Lower leg skin (tissue), 4 donors: ENCODE data around the gene DNAH11. TPM values are rescaled to one million over a fixed set of nuclear protein-coding genes. Genes with fewer than 3 reads are reported as not detected.

ENCODE experiments used
- DNase-seq, 2 donors: peaks; one replicate each; pipeline ENCODE4 v3.0.0-alpha.2; 2019; ENCODE audit warnings: low spot score in 2 of 2
- H3K4me3 ChIP-seq: fragments of 200-600 bp; sonication (generic); 2 replicates; pipeline ENCODE4 v1.5.1; 2017; ENCODE audit warnings: mild to moderate bottlenecking, low read depth; ENCODE audit not compliant: poor library complexity, severe bottlenecking
- CTCF ChIP-seq, 3 donors: fragments of 450-650 bp; IDR thresholded peaks; one replicate each; pipeline ENCODE4 v1.5.1; 2016; ENCODE audit warnings: antibody characterized with exemption in 3 of 3, mild to moderate bottlenecking in 3 of 3, moderate library complexity in 2 of 3
- POLR2A ChIP-seq, 2 donors: fragments of 450-650 bp; IDR thresholded peaks; one replicate each; pipeline ENCODE4 v1.6.1; 2016 to 2017; ENCODE audit warnings: antibody characterized with exemption in 2 of 2, mild to moderate bottlenecking in 1 of 2, moderate library complexity in 1 of 2
- WGBS, 2 donors: methylation state at CpG; one replicate each; pipeline ENCODE4 v1.1.5; 2018; 5-methylcytosine and 5-hydroxymethylcytosine counted together
- intact Hi-C: fragments of 100-400 bp; cut with DNase I; formaldehyde crosslinking; loops from one replicate; pipeline ENCODE4 v1.15.0; 2023; ENCODE audit warnings: low total_unique reads
- total RNA-seq, 4 donors: library from RNA; depleted of rRNA; stranded (reverse); fragments of >200 nt; gene quantifications; one replicate each; pipeline ENCODE4 v1.1.0, GENCODE V29; 2016

DNAH11 gene
- total RNA-seq, 4 donors from 2014 or later, result 0.88 to 10.0 (median 4.1) TPM

DNA sequence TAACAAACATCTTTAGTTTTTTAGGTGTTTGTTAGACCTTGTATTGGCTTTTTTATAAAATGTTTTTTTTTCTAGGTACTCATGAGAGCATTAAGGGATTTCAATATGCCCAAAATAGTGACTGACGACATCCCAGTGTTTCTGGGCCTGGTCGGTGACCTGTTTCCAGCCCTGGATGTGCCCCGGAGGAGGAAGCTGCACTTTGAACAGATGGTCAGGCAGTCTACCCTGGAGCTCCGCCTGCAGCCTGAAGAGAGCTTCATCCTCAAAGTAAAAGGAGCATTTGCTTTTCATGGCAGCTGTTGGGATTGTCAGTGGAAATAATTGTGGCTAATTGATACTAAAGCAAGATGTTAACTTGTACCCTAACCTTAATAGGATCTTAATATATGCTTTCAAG, 161.5 kb downstream of the DNAH11 start:
- TF ChIP-seq POLR2A (IDR thresholded peaks at IDR 0.05), result no peak
- TF ChIP-seq CTCF (IDR thresholded peaks at IDR 0.05), result no peak
- DNase-seq, result no peak
- intact Hi-C loops, result no loop called here
- H3K4me3 ChIP-seq, result no peak overlapping the region
- WGBS, 2 donors, result 70 to 76% methylated on average over 4 of the region's 4 CpGs

GRCh38 chr7:21706131-21706530, 163.3 kb downstream of the DNAH11 start:
- TF ChIP-seq CTCF (IDR thresholded peaks at IDR 0.05), result no peak
- no peak for TF ChIP-seq POLR2A (IDR thresholded peaks at IDR 0.05)
- intact Hi-C loops, result no loop called here
- 92% methylated on average over 3 of the region's 3 CpGs for WGBS, 2 donors
- no peak overlapping the region for H3K4me3 ChIP-seq
- no peak for DNase-seq

GRCh38 chr7:21707566-21707965, 164.7 kb downstream of the DNAH11 start:
- WGBS, 2 donors, result 79 to 81% methylated on average over 7 of the region's 7 CpGs
- intact Hi-C loops, result no loop called here
- no peak overlapping the region for H3K4me3 ChIP-seq
- no peak for DNase-seq
- TF ChIP-seq CTCF (IDR thresholded peaks at IDR 0.05), result no peak
- no peak for TF ChIP-seq POLR2A (IDR thresholded peaks at IDR 0.05)

DNA sequence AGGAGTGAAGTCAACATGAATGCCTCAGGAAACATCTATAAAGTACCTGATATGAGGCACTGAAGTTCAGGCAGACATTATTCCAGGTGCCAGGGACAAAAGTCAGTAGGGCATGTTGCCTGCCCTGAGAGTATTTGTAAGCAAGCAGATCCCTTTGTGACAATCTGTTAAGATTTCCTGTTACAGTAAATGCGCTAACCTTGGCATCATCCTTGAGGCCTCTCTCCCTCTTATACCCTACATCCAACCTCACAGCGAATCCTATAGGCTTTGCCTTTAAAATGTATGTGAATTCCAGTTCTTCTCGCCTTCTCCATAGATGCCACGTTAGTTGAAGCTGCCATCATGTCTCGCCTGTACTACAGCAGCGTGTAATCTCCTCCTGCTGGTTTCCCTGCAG, 165.3 kb downstream of the DNAH11 start:
- WGBS, 2 donors, result 78 to 92% methylated on average over 6 of the region's 6 CpGs
- no peak for DNase-seq
- intact Hi-C loops, result no loop called here
- TF ChIP-seq POLR2A (IDR thresholded peaks at IDR 0.05) (no peak), CTCF (IDR thresholded peaks at IDR 0.05) (no peak)
- no peak overlapping the region for H3K4me3 ChIP-seq

GRCh38 chr7:21717323-21717722, 174.5 kb downstream of the DNAH11 start:
- H3K4me3 ChIP-seq, result no peak overlapping the region
- WGBS, 2 donors, result 88 to 89% methylated on average over 5 of the region's 5 CpGs
- no peak for DNase-seq
- intact Hi-C loops, result no loop called here
- no peak for TF ChIP-seq CTCF (IDR thresholded peaks at IDR 0.05)
- TF ChIP-seq POLR2A (IDR thresholded peaks at IDR 0.05), result no peak

GRCh38 chr7:21718391-21718790, 175.6 kb downstream of the DNAH11 start:
- no peak for DNase-seq
- no peak overlapping the region for H3K4me3 ChIP-seq
- intact Hi-C loops, result no loop called here
- no peak for TF ChIP-seq POLR2A (IDR thresholded peaks at IDR 0.05)
- no peak for TF ChIP-seq CTCF (IDR thresholded peaks at IDR 0.05)
